GM12801 (cell line): ENCODE data around the gene RIMKLB.

Experiments
- TF ChIP-seq, protein P1 (sequence below): IDR thresholded peaks from one replicate; pipeline ENCODE4 v1.5.1; 2011; ENCODE audit warnings: control low read depth; ENCODE audit not compliant: insufficient read length; ENCODE audit errors: extremely low read depth

RIMKLB gene

DNA sequence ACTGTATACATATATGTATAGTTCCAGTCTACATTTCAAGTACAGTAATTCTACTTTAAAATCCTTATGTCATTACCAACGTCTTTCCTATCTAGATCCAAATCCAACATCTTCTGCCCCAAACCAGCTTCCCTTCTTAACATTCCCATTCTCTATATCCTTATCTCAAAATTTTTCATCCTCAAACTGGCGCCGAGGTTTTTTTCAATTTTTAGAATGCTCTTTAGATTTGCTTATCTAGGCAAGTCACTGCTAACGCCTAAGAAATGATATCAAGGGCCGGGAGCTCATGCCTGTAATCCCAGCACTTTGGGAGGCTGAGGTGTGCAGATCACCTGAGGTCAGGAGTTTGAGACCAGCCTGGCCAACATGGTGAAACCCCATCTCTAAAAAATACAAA, 48.3 kb downstream of the RIMKLB start:
- TF ChIP-seq, protein P1, sequence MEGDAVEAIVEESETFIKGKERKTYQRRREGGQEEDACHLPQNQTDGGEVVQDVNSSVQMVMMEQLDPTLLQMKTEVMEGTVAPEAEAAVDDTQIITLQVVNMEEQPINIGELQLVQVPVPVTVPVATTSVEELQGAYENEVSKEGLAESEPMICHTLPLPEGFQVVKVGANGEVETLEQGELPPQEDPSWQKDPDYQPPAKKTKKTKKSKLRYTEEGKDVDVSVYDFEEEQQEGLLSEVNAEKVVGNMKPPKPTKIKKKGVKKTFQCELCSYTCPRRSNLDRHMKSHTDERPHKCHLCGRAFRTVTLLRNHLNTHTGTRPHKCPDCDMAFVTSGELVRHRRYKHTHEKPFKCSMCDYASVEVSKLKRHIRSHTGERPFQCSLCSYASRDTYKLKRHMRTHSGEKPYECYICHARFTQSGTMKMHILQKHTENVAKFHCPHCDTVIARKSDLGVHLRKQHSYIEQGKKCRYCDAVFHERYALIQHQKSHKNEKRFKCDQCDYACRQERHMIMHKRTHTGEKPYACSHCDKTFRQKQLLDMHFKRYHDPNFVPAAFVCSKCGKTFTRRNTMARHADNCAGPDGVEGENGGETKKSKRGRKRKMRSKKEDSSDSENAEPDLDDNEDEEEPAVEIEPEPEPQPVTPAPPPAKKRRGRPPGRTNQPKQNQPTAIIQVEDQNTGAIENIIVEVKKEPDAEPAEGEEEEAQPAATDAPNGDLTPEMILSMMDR = no peak

DNA sequence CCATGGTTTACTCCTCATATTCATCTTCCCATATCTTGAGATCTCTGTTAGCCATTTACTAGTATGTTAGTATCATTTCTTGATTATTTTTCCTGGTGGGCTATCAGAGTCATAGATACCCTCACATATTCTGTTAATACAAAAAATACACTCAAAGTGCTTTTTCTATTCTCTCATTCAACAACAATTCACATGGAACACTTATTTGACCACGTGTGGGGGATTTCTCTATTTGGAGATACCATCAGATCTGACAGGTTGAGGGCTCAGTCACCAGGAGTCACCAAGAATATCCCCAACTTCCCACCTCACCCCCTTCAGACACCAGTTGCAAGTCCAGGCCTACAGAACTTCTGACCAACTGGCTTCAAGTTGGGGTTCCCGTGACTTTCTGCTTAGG, 72.7 kb downstream of the RIMKLB start:
- TF ChIP-seq, protein P1 = no peak

DNA sequence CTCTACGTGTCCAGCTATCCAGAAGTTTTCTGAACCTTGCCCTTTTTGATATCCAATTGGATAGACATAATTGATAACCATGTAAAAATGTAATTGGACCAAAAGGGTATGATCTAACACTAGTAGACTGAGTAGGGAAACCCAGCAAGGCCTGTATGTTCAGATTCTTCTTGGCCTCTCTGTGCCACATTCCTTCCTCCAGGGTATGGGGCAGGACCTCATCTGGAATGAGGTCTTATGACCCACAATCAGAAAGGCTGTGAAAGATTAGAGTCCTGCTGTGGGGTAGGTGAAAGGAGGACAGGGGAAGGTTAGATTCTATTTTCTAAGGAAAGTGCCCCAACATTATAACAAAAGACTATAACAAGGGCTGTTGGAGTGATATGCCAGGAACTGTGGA, 73.3 kb downstream of the RIMKLB start:
- TF ChIP-seq, protein P1 = no peak

DNA sequence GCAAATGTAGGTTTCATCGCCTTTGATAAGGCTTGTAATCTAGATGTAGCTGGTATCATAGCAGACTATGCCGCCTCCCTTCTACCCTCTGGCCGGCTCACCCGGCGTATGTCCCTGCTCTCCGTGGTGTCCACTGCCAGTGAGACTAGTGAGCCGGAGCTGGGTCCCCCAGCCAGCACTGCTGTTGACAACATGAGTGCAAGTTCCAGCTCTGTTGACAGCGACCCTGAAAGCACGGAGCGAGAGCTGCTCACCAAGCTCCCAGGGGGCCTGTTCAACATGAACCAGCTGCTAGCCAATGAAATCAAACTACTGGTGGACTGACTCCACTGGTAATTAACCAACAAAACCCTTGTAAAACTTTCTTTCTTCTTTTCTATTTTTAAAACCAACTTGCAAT, 75.7 kb downstream of the RIMKLB start:
- TF ChIP-seq, protein P1 = no peak

DNA sequence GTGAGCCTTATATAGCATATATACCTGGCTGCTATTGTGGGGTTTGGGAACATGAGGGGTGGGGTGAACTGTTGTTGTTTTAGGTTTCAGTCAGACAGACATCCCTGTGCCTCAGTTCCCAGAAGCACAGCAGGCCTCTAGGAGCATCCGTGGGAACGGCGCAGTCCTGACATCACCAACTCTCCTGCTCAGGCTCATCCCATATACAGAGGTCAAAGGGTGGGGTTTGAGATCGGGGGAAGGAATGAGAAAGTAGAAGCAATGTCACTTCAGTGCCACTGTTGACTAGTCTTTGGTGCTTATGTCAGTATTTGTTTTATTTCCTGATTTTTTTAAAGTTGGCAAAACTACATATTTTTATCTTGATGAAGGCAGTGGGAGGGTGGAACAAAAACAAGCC, 81.5 kb downstream of the RIMKLB start:
- TF ChIP-seq, protein P1 = no peak

DNA sequence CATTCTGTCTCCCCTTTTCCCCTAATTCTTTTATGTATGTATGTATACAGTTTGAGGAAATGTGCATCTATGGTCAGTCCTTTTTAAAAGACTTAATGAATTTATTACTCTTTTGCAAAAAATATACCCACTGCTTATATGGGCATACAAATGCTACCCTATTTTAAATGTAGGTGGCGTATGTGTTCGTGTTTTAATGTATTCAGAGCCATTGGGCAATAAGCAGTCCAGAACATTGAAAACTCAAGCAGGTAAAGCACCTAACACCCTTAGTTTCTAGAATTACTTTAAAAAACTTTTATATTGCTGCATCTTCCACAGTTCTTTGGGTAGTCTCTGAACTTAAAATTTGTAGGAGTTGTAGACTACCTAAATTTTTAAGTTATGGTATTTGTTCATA, 82.1 kb downstream of the RIMKLB start:
- TF ChIP-seq, protein P1 = no peak

DNA sequence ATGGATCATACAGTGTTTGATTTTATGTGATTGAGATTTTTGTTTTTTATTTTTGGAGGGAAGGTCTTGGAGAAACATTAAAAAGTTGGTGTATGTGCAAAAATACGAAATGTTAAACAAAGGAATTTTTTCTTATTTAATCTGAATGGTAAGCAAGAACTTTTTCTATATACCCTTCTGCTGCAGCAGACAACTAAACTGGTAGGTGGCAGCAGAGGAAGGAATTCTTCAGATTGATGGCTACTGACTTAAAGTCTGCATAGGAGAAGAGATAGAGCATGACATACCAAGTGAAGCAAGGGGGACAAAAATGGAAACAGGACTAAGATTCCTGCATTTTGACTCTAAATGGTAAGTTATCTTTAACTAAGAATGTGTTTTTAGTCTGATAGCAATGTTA, 82.6 kb downstream of the RIMKLB start:
- TF ChIP-seq, protein P1 = no peak
